ENCODE results near the gene GABRP. TPM values are rescaled to one million over a fixed set of nuclear protein-coding genes. Genes with fewer than 3 reads are reported as not detected.

The GABRP gene, protein sequence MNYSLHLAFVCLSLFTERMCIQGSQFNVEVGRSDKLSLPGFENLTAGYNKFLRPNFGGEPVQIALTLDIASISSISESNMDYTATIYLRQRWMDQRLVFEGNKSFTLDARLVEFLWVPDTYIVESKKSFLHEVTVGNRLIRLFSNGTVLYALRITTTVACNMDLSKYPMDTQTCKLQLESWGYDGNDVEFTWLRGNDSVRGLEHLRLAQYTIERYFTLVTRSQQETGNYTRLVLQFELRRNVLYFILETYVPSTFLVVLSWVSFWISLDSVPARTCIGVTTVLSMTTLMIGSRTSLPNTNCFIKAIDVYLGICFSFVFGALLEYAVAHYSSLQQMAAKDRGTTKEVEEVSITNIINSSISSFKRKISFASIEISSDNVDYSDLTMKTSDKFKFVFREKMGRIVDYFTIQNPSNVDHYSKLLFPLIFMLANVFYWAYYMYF
- polyA plus RNA-seq (2011; rRNA removed): not detected in 2 replicates
- polyA plus RNA-seq (2012; cell fraction: cytosol; rRNA removed): not detected in 2 replicates
- not detected in 2 replicates for polyA plus RNA-seq (2012; cell fraction: nucleus; rRNA removed)
- polyA plus RNA-seq (2017; fragmentation: RNase III; extraction: RNeasy Plus Mini Kit Qiagen cat#74134 plus additional on column Dnase treatment): not detected in 3 replicates
- polyA minus RNA-seq (2011; rRNA and poly(A)+ RNA removed): not detected in 2 replicates

DNA sequence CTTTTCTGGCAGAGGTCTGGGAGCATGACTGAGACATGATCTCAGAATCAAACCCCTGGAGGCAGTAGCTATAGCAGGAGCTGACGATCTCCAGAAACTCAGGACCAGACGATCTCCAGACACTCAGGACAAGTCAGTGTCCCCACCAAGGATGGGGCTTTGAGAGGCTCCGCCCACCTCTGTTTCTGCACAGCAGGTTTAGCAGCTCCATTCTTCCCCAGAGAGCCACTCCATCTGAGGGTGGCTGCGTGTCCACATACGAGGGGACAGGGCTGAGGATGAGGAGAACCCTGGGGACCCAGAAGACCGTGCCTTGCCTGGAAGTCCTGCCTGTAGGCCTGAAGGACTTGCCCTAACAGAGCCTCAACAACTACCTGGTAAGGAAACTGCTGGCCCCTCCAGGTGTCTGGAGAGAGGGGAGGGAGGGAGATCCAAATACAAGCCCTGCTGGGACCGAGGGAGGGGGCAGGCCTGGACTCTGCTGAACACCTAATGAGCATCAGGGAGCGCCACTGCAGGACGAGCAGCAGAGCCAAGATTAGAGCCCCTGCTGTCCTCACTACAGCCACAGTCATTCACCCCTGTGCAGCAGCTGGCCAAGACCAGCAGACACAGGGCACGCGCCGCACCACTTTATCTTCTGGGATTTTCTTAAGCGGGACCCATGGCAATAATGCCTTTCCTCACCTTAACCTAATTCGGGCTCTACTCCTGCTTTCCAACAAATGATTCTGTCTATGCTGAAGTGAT lies at the start of gene GABRP:
Gene GABRP (plus strand): TSS at position 228 of the 750 bp plus-strand sequence. CDS start 4,891 bp downstream, outside the sequence.
- TF ChIP-seq, protein P1, sequence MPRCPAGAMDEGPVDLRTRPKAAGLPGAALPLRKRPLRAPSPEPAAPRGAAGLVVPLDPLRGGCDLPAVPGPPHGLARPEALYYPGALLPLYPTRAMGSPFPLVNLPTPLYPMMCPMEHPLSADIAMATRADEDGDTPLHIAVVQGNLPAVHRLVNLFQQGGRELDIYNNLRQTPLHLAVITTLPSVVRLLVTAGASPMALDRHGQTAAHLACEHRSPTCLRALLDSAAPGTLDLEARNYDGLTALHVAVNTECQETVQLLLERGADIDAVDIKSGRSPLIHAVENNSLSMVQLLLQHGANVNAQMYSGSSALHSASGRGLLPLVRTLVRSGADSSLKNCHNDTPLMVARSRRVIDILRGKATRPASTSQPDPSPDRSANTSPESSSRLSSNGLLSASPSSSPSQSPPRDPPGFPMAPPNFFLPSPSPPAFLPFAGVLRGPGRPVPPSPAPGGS (IDR thresholded peaks at IDR 0.05): no peak
- no peak for TF ChIP-seq FOXS1 (CRISPR knock-in tag; IDR thresholded peaks at IDR 0.05)
- TF ChIP-seq, protein P2, sequence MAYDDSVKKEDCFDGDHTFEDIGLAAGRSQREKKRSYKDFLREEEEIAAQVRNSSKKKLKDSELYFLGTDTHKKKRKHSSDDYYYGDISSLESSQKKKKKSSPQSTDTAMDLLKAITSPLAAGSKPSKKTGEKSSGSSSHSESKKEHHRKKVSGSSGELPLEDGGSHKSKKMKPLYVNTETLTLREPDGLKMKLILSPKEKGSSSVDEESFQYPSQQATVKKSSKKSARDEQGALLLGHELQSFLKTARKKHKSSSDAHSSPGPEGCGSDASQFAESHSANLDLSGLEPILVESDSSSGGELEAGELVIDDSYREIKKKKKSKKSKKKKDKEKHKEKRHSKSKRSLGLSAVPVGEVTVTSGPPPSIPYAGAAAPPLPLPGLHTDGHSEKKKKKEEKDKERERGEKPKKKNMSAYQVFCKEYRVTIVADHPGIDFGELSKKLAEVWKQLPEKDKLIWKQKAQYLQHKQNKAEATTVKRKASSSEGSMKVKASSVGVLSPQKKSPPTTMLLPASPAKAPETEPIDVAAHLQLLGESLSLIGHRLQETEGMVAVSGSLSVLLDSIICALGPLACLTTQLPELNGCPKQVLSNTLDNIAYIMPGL (CRISPR knock-in tag; IDR thresholded peaks at IDR 0.05; ENCODE audit: borderline replicate concordance): no peak
- no peak for TF ChIP-seq RFX5 (IDR thresholded peaks at IDR 0.05)
- no peak for TF ChIP-seq RCOR1 (IDR thresholded peaks at IDR 0.05; ENCODE audit: low read depth, low read length)
- no peak for TF ChIP-seq NFE2L2 (conservative IDR thresholded peaks at IDR 0.05; ENCODE audit: low read length)
- no peak for TF ChIP-seq ESRRA (IDR thresholded peaks at IDR 0.05; ENCODE audit: borderline replicate concordance, low read length)
- TF ChIP-seq EP300 (IDR thresholded peaks at IDR 0.05): no peak
- TF ChIP-seq GATA3 (IDR thresholded peaks at IDR 0.05; ENCODE audit: borderline replicate concordance): no peak
- TF ChIP-seq SMC3 (IDR thresholded peaks at IDR 0.05): no peak
- no peak for TF ChIP-seq CHD2 (IDR thresholded peaks at IDR 0.05; ENCODE audit: low read length, partially characterized antibody)
- TF ChIP-seq MYC (IDR thresholded peaks at IDR 0.05; ENCODE audit: borderline replicate concordance, low read length): no peak
- TF ChIP-seq, protein P3, sequence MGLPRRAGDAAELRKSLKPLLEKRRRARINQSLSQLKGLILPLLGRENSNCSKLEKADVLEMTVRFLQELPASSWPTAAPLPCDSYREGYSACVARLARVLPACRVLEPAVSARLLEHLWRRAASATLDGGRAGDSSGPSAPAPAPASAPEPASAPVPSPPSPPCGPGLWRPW (IDR thresholded peaks at IDR 0.05): no peak
- TF ChIP-seq POLR2AphosphoS2 (conservative IDR thresholded peaks at IDR 0.05; ENCODE audit: low read length): no peak
- no peak for TF ChIP-seq PHF8 (IDR thresholded peaks at IDR 0.05; ENCODE audit: borderline replicate concordance, low read depth)
- no peak for TF ChIP-seq TFCP2L1 (CRISPR knock-in tag; IDR thresholded peaks at IDR 0.05)
- TF ChIP-seq NPAS2 (CRISPR knock-in tag; IDR thresholded peaks at IDR 0.05; ENCODE audit: borderline replicate concordance): no peak
- TF ChIP-seq ZSCAN20 (CRISPR knock-in tag; IDR thresholded peaks at IDR 0.05): no peak
- TF ChIP-seq KDM1A (IDR thresholded peaks at IDR 0.05; ENCODE audit: low read depth): no peak
- TF ChIP-seq FOSL2 (IDR thresholded peaks at IDR 0.05): no peak
- no peak for TF ChIP-seq FOSL2 (CRISPR knock-in tag; IDR thresholded peaks at IDR 0.05)
- Histone ChIP-seq H3K4me3 (no peak within 1 kb of the TSS), H3K4me1 (no peaks in the 10 kb centered on the region), H3K27ac (no peak within 1 kb of the TSS), H3K4me2 (no peak within 1 kb of the TSS), H3K9me3 (no peaks in the 10 kb centered on the region)
- ChIA-PET CTCF (interaction anchor here (0.5 to 3.8 kb wide), 6 partner anchors 8 to 551 kb away, joined by 3 to 27 read pairs (median 11); no protein-coding TSS in a partner anchor), POLR2A (no interaction called here)
- DNase-seq (ENCODE audit: low read depth in 1 of 2, low spot score in 1 of 2) (no peak), ATAC-seq (no peak), FAIRE-seq (no peak)
- 68% methylated on average over 13 of the region's 14 CpGs for WGBS (ENCODE audit: missing lambda C conversion rate)

DNA sequence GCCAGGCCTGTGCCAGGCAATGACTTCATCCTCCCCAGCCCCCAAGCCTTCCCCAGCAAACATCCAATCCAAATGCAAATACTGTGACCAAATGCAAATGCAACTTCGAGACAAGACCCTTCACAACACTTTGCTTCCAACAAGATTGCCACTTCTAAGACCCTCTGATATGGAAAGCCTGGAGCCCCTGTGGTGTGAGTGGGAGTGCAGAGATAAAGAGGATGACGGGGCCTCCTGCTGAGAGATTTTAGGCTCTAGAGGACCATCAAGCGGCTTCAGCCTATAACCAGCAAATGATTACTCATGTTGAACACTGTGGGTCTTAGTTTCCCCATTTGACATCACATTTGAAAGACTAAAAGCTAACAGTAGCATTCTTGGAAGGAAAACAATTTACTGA lies 46.6 kb upstream of the GABRP start:
- no peak for FAIRE-seq
- Histone ChIP-seq H3K9me3 (peaks cover 13% of the 10 kb centered on the region; the same call in 1 of the 3 replicates), H3K4me3 (no peak overlapping the region), H3K27ac (no peak overlapping the region), H3K4me2 (no peak overlapping the region), H3K4me1 (no peaks in the 10 kb centered on the region)
- 4% methylated on average over 3 of the region's 3 CpGs for WGBS (ENCODE audit: missing lambda C conversion rate)
- ATAC-seq: no peak
- no peak for TF ChIP-seq KDM1A (IDR thresholded peaks at IDR 0.05; ENCODE audit: low read depth)
- TF ChIP-seq, protein P4, sequence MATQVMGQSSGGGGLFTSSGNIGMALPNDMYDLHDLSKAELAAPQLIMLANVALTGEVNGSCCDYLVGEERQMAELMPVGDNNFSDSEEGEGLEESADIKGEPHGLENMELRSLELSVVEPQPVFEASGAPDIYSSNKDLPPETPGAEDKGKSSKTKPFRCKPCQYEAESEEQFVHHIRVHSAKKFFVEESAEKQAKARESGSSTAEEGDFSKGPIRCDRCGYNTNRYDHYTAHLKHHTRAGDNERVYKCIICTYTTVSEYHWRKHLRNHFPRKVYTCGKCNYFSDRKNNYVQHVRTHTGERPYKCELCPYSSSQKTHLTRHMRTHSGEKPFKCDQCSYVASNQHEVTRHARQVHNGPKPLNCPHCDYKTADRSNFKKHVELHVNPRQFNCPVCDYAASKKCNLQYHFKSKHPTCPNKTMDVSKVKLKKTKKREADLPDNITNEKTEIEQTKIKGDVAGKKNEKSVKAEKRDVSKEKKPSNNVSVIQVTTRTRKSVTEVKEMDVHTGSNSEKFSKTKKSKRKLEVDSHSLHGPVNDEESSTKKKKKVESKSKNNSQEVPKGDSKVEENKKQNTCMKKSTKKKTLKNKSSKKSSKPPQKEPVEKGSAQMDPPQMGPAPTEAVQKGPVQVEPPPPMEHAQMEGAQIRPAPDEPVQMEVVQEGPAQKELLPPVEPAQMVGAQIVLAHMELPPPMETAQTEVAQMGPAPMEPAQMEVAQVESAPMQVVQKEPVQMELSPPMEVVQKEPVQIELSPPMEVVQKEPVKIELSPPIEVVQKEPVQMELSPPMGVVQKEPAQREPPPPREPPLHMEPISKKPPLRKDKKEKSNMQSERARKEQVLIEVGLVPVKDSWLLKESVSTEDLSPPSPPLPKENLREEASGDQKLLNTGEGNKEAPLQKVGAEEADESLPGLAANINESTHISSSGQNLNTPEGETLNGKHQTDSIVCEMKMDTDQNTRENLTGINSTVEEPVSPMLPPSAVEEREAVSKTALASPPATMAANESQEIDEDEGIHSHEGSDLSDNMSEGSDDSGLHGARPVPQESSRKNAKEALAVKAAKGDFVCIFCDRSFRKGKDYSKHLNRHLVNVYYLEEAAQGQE (IDR thresholded peaks at IDR 0.05): no peak
- no peak for TF ChIP-seq FOSB (CRISPR knock-in tag; IDR thresholded peaks at IDR 0.05)
- TF ChIP-seq POLR2A (IDR thresholded peaks at IDR 0.05; ENCODE audit: low read length): no peak
- CTCF ChIA-PET: interaction anchor here (2.8 kb wide), 1 partner anchor 12 kb away, joined by 6 read pairs; no protein-coding TSS in a partner anchor
- no peak for DNase-seq (ENCODE audit: low read depth in 1 of 2, low spot score in 1 of 2)
- POLR2A ChIA-PET: no interaction called here
